Spleen (tissue), 11 donors: ENCODE data around the gene CIAO2B. TPM values are rescaled to one million over a fixed set of nuclear protein-coding genes. Genes with fewer than 3 reads are reported as not detected.
"Not testable (repeated sequence)": the region's sequence is repeated elsewhere in the genome, so short reads cannot be mapped to it uniquely, and the experiment has no call there.

ENCODE experiments used
- DNase-seq: peaks from one replicate; pipeline ENCODE4 v3.0.0-alpha.2; 2020
- H3K27ac ChIP-seq, 8 donors: fragments of 200-600 bp; sonication (generic) in 7 of 8; 1 replicate in 4 of 8; 2 replicates in 4 of 8; pipeline versions ENCODE4 v1.5.0 to v1.8.0; 2016 to 2021; ENCODE audit warnings: inconsistent platforms in 4 of 8, mild to moderate bottlenecking in 4 of 8, moderate library complexity in 1 of 8
- H3K27me3 ChIP-seq, 7 donors: fragments of 200-600 bp; sonication (generic) in 6 of 7; replicated peaks in 1 of 7; 1 replicate in 4 of 7; 2 replicates in 3 of 7; pipeline versions ENCODE4 v1.5.0 to v1.8.0; 2016 to 2021; ENCODE audit warnings: inconsistent platforms in 3 of 7, mild to moderate bottlenecking in 1 of 7
- H3K36me3 ChIP-seq, 6 donors: fragments of 200-600 bp; sonication (generic) in 5 of 6; 1 replicate in 4 of 6; 2 replicates in 2 of 6; pipeline versions ENCODE4 v1.5.0 to v1.8.0; 2016 to 2021; ENCODE audit warnings: inconsistent platforms in 2 of 6
- H3K4me1 ChIP-seq, 6 donors: fragments of 200-600 bp; sonication (generic) in 5 of 6; 1 replicate in 3 of 6; 2 replicates in 3 of 6; pipeline versions ENCODE4 v1.5.0 to v1.8.0; 2016 to 2021; ENCODE audit warnings: inconsistent platforms in 3 of 6
- H3K4me3 ChIP-seq, 8 donors: fragments of 200-600 bp; sonication (generic) in 7 of 8; 1 replicate in 4 of 8; 2 replicates in 4 of 8; pipeline versions ENCODE4 v1.5.0 to v1.8.0; 2016 to 2021; ENCODE audit warnings: inconsistent platforms in 4 of 8, mild to moderate bottlenecking in 4 of 8, moderate library complexity in 2 of 8
- H3K9me3 ChIP-seq, 8 donors: fragments of 200-600 bp; sonication (generic) in 7 of 8; 1 replicate in 4 of 8; 2 replicates in 4 of 8; pipeline versions ENCODE4 v1.5.0 to v1.8.0; 2016 to 2021; ENCODE audit warnings: inconsistent platforms in 4 of 8
- CTCF ChIP-seq, 11 experiments: fragments of 200-600 bp in 7 of 11; fragments of 450-650 bp in 4 of 11; sonication (generic) in 4 of 11; IDR thresholded peaks in 8 of 11; conservative IDR thresholded peaks in 3 of 11; 1 replicate in 7 of 11; 2 replicates in 4 of 11; pipeline versions ENCODE4 v1.4.0 to v1.8.0; 2016 to 2021; ENCODE audit warnings: antibody characterized with exemption in 11 of 11, inconsistent platforms in 4 of 11, mild to moderate bottlenecking in 1 of 11
- POLR2A ChIP-seq, 3 donors: fragments of 450-650 bp; IDR thresholded peaks; one replicate each; pipeline ENCODE4 v1.5.1; 2017; ENCODE audit warnings: antibody characterized with exemption in 3 of 3, mild to moderate bottlenecking in 1 of 3
- POLR2AphosphoS5 ChIP-seq, 3 donors: sonication (generic); formaldehyde crosslinking; IDR thresholded peaks; one replicate each; pipeline ENCODE4 v1.5.1; 2017; ENCODE audit warnings: antibody characterized with exemption in 3 of 3
- WGBS, 5 donors: extraction: QIAGEN DNeasy Blood & Tissue Kit in 3 of 5; methylation state at CpG; one replicate each; pipeline versions ENCODE4 v1.1.5 to v1.1.7; 2013 to 2018; 5-methylcytosine and 5-hydroxymethylcytosine counted together
- intact Hi-C: fragments of 100-400 bp; cut with DNase I; formaldehyde crosslinking; loops from one replicate; pipeline ENCODE4 v1.15.0; 2023; ENCODE audit warnings: low total_unique reads
- polyA plus RNA-seq, 3 donors: library from polyadenylated mRNA; stranded (reverse); fragments of 200-250 nt; gene quantifications; one replicate each; pipeline ENCODE4 v1.2.1, GENCODE V29; 2013
- total RNA-seq, 7 donors: library from RNA; depleted of rRNA in 3 of 7; stranded (reverse); fragments of >200 nt in 3 of 7; fragmentation: NEBNext Ultra II Directional in 4 of 7; extraction: Animal tissue kit (Norgen Biotek cat#: 25700) in 4 of 7; gene quantifications; one replicate each; pipeline versions ENCODE4 v1.1.0 to v1.2.1, GENCODE V29; 2016 to 2021
- donor health status: healthy with polysubstance abuse.
- donor health status: DM: no; HTN: no; CAD: no; lungs with moderate emphysema.
- donor health status: DM: no; HTN: no; CAD: no.
- donor health status: Bipolar disorder and iron deficiency.
- donor health status: healthy.
- donor health status: DM: no; HTN: no; CAD: no.
- donor health status: DM: yes; HTN: yes; CAD: no.

CIAO2B gene
- total and polyA plus RNA-seq, 10 donors = 46.8 to 168 (median 58.1) TPM

- 72 to 79% (median 73%) methylated on average over 7 of the region's 7 CpGs for WGBS, 5 donors
- no peak for DNase-seq
- intact Hi-C loops = no loop called here
- H3K27ac ChIP-seq = peak overlapping the region in 1 of 8 donors; percentile 38
- H3K4me1 ChIP-seq = peaks cover 0 to 41% (median 7%) of the 10 kb centered on the region in 6 donors
- no peaks in the 10 kb centered on the region for H3K27me3 ChIP-seq
- TF ChIP-seq POLR2AphosphoS5 (IDR thresholded peaks at IDR 0.05) = no peak
- no peak for TF ChIP-seq CTCF (IDR thresholded peaks at IDR 0.05 in 8 of 11, conservative IDR thresholded peaks at IDR 0.05 in 3 of 11)
- no peak for TF ChIP-seq POLR2A (IDR thresholded peaks at IDR 0.05)
- H3K9me3 ChIP-seq = no peaks in the 10 kb centered on the region
- H3K36me3 ChIP-seq = no peaks in the 10 kb centered on the region
- H3K4me3 ChIP-seq = no peak overlapping the region
Observed at GRCh38 chr16:66958857-66959703, 24.9 kb upstream of the CIAO2B start.

GRCh38 chr16:66956154-66956457 lies 21.9 kb upstream of the CIAO2B start:
- H3K9me3 ChIP-seq, H3K27ac ChIP-seq, H3K4me3 ChIP-seq: not testable (repeated sequence)

GRCh38 chr16:66955363-66956153 lies 21.4 kb upstream of the CIAO2B start:
- 72 to 88% (median 83%) methylated on average over 17 of the region's 17 CpGs for WGBS, 5 donors
- DNase-seq, H3K4me3 ChIP-seq, intact Hi-C loops, H3K27ac ChIP-seq, H3K9me3 ChIP-seq, H3K36me3 ChIP-seq: not testable (repeated sequence)
- peaks cover 0 to 29% (median under 1%) of the 10 kb centered on the region in 7 donors for H3K27me3 ChIP-seq
- peaks cover 0 to 21% (median 3%) of the 10 kb centered on the region in 6 donors for H3K4me1 ChIP-seq

More at GRCh38 chr16:66956154-66956457, 21.9 kb upstream of the CIAO2B start:
- DNase-seq, intact Hi-C loops, H3K36me3 ChIP-seq: not testable (repeated sequence)
- H3K27me3 ChIP-seq = peaks cover 0 to 25% (median 0%) of the 10 kb centered on the region in 7 donors
- H3K4me1 ChIP-seq = peaks cover 0 to 26% (median 4%) of the 10 kb centered on the region in 6 donors
- 81 to 95% (median 91%) methylated on average over 1 of the region's 1 CpG; no CpG with 5 or more reads in 1 of the 5 donors for WGBS, 5 donors

GRCh38 chr16:66954097-66954659 lies 20.0 kb upstream of the CIAO2B start:
- Histone ChIP-seq H3K4me3 (no peak overlapping the region), H3K4me1 (peaks cover 0 to 10% (median 2%) of the 10 kb centered on the region in 6 donors), H3K9me3 (peaks cover 0 to 5% (median 0%) of the 10 kb centered on the region in 8 donors), H3K27ac (no peak overlapping the region), H3K36me3 (no peaks in the 10 kb centered on the region), H3K27me3 (peaks cover 0 to 42% (median 10%) of the 10 kb centered on the region in 7 donors)
- DNase-seq = no peak
- intact Hi-C loops = no loop called here
- WGBS, 5 donors = 15 to 22% (median 20%) methylated on average over 8 of the region's 8 CpGs
- TF ChIP-seq CTCF (IDR thresholded peaks at IDR 0.05 in 8 of 11, conservative IDR thresholded peaks at IDR 0.05 in 3 of 11) (peak; percentile 58 to 90 (median 82)), POLR2AphosphoS5 (IDR thresholded peaks at IDR 0.05) (no peak)
